Right atrium auricular region (tissue), 2 donors: ENCODE measurements around the gene NAT8L. TPM values are rescaled to one million over a fixed set of nuclear protein-coding genes. Genes with fewer than 3 reads are reported as not detected.

Source experiments
- DNase-seq: peaks from one replicate; pipeline ENCODE4 v3.0.0-alpha.2; 2019; ENCODE audit warnings: low spot score
- H3K27ac ChIP-seq, 2 donors: fragments of 200-600 bp; sonication (generic); 1 replicate in 1 of 2; 2 replicates in 1 of 2; pipeline ENCODE4 v1.5.1; 2016 to 2019
- H3K27me3 ChIP-seq, 2 donors: fragments of 200-600 bp; sonication (generic); one replicate each; pipeline versions ENCODE4 v1.5.1 to v1.6.0; 2017 to 2019
- H3K36me3 ChIP-seq: fragments of 200-600 bp; sonication (generic); one replicate; pipeline ENCODE4 v1.5.1; 2016
- H3K4me1 ChIP-seq, 2 donors: fragments of 200-600 bp; sonication (generic); one replicate each; pipeline versions ENCODE4 v1.5.1 to v1.6.0; 2017 to 2019
- H3K4me3 ChIP-seq, 2 donors: fragments of 200-600 bp; sonication (generic); 1 replicate in 1 of 2; 2 replicates in 1 of 2; pipeline ENCODE4 v1.5.1; 2017 to 2019; ENCODE audit warnings: mild to moderate bottlenecking in 1 of 2, moderate library complexity in 1 of 2
- H3K9me3 ChIP-seq, 2 donors: fragments of 200-600 bp; sonication (generic); one replicate each; pipeline ENCODE4 v1.5.1; 2019
- CTCF ChIP-seq, 2 donors: fragments of 200-600 bp; sonication (generic); IDR thresholded peaks; one replicate each; pipeline ENCODE4 v1.5.1; 2019; ENCODE audit warnings: antibody characterized with exemption in 2 of 2
- total RNA-seq, 2 donors: library from RNA; depleted of rRNA; stranded (reverse); fragments of >200 nt; gene quantifications; one replicate each; pipeline ENCODE4 v1.1.0, GENCODE V29; 2016

Gene NAT8L
- total RNA-seq, 2 donors from 2014 or later: 3.0 to 3.2 TPM

DNA sequence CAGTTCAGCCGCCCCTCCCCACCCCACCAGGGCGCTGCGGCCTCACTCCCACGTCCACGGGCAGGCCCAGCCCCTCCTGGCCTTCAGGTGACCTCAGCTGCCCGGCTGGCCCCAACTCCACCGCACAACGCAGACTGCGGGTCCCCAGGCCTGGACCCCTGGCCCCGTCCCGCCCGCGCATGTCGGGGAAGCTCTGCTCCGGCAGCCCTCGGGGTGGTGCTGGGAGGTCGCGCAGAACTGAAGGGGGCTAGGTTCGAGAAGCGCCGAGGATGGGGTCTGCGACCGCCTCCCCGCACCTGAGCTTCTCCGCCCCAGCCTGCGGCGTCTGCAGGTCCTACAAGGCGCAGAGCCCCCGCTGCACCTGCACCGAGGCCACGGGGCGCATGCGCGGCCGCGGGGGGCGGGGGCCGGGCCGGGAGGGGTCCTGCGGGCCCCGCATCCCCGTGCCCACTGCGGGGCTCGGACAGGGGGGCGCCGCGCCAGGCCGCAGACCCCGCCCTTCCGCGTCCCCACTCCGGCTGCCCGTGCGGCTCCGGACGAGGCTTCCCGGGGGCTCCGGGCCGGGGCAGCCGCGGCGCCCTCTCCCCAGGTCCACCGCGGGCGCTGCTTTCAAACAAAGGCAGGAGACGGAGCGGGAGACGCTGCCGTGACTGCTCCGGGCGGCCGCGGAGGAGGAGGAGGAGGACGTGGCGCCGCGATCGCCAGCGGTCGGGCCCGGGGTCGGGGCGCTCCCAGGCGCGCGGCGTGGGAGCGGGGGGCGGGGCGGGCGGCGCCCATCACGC lies 672 bp upstream of the NAT8L start:
- no peaks in the 10 kb centered on the region for H3K9me3 ChIP-seq
- H3K36me3 ChIP-seq: no peaks in the 10 kb centered on the region
- peak overlapping the region; percentile 56 to 57 for H3K4me3 ChIP-seq
- TF ChIP-seq CTCF (IDR thresholded peaks at IDR 0.05): no peak
- peaks cover 0 to 6% of the 10 kb centered on the region in 2 donors for H3K27me3 ChIP-seq
- no peak overlapping the region for H3K27ac ChIP-seq
- peaks cover 0 to 15% of the 10 kb centered on the region in 2 donors for H3K4me1 ChIP-seq
- no peak for DNase-seq

GRCh38 chr4:2059726-2060602 lies 837 bp downstream of the NAT8L start:
- peaks cover 0 to 6% of the 10 kb centered on the region in 2 donors for H3K27me3 ChIP-seq
- H3K27ac ChIP-seq: no peak overlapping the region
- H3K4me3 ChIP-seq: peak overlapping the region; percentile 12 to 57
- no peak for TF ChIP-seq CTCF (IDR thresholded peaks at IDR 0.05)
- H3K9me3 ChIP-seq: no peaks in the 10 kb centered on the region
- no peak for DNase-seq
- H3K4me1 ChIP-seq: peaks cover 0 to 15% of the 10 kb centered on the region in 2 donors
- H3K36me3 ChIP-seq: no peaks in the 10 kb centered on the region

GRCh38 chr4:2060611-2061185 lies 1.6 kb downstream of the NAT8L start:
- no peak for DNase-seq
- Histone ChIP-seq H3K27me3 (peaks cover 0 to 6% of the 10 kb centered on the region in 2 donors), H3K4me1 (peaks cover 0 to 15% of the 10 kb centered on the region in 2 donors), H3K9me3 (no peaks in the 10 kb centered on the region), H3K27ac (no peak overlapping the region), H3K4me3 (no peak overlapping the region), H3K36me3 (no peaks in the 10 kb centered on the region)
- TF ChIP-seq CTCF (IDR thresholded peaks at IDR 0.05): no peak

GRCh38 chr4:2061186-2062131 lies 2.3 kb downstream of the NAT8L start:
- H3K27me3 ChIP-seq: peaks cover 0 to 6% of the 10 kb centered on the region in 2 donors
- no peak overlapping the region for H3K27ac ChIP-seq
- no peak for DNase-seq
- no peaks in the 10 kb centered on the region for H3K36me3 ChIP-seq
- H3K4me1 ChIP-seq: peaks cover 0 to 15% of the 10 kb centered on the region in 2 donors
- no peaks in the 10 kb centered on the region for H3K9me3 ChIP-seq
- TF ChIP-seq CTCF (IDR thresholded peaks at IDR 0.05): no peak
- no peak overlapping the region for H3K4me3 ChIP-seq
